GM18505 (cell line): ENCODE measurements around the gene MEF2A.
"Not testable (repeated sequence)": the region's sequence is repeated elsewhere in the genome, so short reads cannot be mapped to it uniquely, and the experiment has no call there.

Experiments
- ATAC-seq: cut with Tn5 transposase; IDR thresholded peaks from one replicate; pipeline ENCODE4 v1.9.1; 2021; ENCODE audit not compliant: unreplicated experiment
- POLR2A ChIP-seq: IDR thresholded peaks from 4 replicates; pipeline ENCODE4 v1.6.1; 2011; ENCODE audit warnings: borderline replicate concordance; ENCODE audit not compliant: insufficient read depth, insufficient read length; ENCODE audit errors: extremely low read depth

Gene MEF2A

DNA sequence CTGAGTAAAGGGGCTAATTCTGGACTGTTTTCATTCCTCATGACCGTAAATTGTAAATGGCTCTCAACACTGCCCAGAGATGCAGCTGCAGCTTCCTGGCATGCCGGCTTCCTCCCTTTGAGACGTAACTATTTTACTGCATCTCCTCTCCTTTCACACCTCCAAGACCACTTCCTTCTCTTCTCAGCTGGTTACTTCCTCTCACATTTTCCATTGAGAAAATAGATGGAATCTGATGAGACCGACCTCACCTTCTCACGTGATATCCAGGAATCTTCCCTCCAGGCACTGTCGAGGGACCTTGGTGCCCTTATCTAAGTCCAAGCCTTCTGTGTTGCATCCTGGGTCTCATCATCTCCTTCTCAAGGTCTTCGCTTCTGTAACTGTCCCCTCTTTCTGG, 154.7 kb downstream of the MEF2A start:
- TF ChIP-seq POLR2A, result no peak
- ATAC-seq, result no peak

- ATAC-seq, result no peak
- TF ChIP-seq POLR2A, result no peak
These were observed 155.5 kb downstream of the MEF2A start for GRCh38 chr15:99721104-99721778.

- TF ChIP-seq POLR2A, result no peak
- ATAC-seq, result no peak
These were observed 156.1 kb downstream of the MEF2A start for GRCh38 chr15:99721896-99722295.

DNA sequence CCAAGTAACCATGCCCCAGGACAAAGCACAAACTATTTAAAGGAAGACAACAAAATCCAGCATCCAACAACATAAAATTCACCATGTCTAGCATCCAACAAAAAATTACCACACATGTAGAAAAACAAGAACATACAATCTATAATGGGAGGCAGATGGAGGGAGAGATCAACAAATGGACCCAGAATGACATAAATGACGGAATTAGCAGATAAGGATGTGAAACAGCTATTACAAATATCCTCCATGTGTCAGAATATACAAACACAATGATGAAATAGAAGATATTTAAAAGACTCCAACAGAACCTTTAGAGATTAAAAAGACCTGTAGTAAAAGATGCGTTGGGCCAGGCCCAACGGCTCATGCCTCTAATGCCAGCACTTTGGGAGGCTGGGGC, 156.6 kb downstream of the MEF2A start:
- ATAC-seq, result no peak
- TF ChIP-seq POLR2A, result no peak

DNA sequence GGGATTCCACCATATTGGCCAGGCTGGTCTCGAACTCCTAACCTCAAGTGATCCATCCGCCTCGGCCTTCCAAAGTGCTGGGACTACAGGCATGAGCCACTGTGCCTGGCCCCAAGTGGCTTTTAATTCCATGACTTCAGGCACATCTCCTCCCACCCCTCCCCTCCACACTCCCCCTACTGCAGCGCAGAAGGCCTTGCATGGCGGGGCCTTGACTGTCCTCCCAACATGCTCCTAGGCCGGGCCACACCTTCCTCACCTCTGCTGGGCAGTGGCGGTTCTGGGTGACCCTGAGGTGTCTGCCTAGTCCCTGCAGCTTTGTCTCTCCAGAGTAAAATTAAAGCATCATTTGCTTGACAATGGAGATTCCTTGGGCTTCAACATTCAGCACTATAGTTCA, 160.5 kb downstream of the MEF2A start:
- TF ChIP-seq POLR2A, result no peak
- ATAC-seq, result no peak

GRCh38 chr15:99727330-99727729, 161.5 kb downstream of the MEF2A start:
- no peak for TF ChIP-seq POLR2A

DNA sequence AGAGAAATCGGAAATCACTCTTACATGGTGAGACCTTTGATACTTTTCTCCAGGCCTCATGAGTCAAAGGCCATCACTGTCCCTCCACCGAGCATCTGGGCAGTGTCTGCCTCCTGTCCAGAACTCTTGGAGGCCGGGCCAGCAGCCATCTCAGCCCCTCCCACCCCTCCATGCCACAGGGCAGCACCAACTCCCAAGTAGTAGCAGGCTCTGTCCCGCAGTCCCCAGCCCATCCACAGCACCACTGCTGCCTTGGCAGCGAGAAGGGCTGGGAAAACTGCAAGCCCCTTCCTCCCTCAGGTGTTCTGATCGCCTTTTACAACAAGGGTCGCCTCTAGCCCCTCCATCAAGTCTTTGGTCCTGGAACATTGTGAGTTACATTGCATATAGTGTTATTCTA, 161.9 kb downstream of the MEF2A start:
- no peak for TF ChIP-seq POLR2A
- no peak for ATAC-seq

More at GRCh38 chr15:99727330-99727729, 161.5 kb downstream of the MEF2A start:
- no peak for ATAC-seq

- TF ChIP-seq POLR2A, result no peak
- ATAC-seq, result no peak
These were observed 163.1 kb downstream of the MEF2A start for GRCh38 chr15:99728916-99729315.

DNA sequence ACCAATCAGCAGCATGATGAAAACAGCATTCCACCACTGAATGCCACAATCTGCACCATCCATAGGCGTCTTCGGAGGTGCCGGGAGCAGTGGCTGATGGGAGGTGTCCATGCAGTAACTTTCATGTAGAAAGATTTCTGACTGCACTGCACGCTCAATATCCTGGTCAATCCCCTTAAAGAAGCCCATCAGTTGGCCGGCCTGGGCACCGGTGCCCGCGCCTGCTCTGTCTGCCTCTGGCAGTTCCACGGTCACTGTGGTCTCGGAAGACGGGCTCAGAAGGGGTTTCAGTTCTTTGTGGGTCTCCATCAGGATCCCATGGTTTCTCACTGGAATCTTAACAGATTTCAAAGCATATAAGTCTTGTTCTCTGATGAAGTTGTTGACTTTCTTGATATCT, 163.5 kb downstream of the MEF2A start:
- ATAC-seq, result no peak
- TF ChIP-seq POLR2A, result no peak

DNA sequence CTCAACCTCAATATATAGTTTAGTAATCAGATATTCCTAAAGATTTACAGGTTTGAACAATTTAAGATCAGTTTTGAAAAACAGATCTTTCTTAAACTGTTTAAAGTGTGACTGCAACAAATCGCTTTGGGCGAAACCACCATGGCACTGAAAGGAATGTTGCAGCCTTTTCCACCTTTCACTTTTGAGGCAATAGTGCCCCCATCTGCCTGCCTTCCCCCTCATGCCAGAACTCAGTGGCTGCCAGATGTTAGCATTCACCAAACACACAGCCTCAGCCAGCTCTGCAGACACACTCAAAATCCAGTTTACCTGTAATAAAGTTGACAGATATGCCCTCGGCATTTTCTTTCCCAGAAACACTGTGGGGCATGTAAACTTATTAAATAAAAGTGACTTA, 164.1 kb downstream of the MEF2A start:
- ATAC-seq, result no peak
- no peak for TF ChIP-seq POLR2A

DNA sequence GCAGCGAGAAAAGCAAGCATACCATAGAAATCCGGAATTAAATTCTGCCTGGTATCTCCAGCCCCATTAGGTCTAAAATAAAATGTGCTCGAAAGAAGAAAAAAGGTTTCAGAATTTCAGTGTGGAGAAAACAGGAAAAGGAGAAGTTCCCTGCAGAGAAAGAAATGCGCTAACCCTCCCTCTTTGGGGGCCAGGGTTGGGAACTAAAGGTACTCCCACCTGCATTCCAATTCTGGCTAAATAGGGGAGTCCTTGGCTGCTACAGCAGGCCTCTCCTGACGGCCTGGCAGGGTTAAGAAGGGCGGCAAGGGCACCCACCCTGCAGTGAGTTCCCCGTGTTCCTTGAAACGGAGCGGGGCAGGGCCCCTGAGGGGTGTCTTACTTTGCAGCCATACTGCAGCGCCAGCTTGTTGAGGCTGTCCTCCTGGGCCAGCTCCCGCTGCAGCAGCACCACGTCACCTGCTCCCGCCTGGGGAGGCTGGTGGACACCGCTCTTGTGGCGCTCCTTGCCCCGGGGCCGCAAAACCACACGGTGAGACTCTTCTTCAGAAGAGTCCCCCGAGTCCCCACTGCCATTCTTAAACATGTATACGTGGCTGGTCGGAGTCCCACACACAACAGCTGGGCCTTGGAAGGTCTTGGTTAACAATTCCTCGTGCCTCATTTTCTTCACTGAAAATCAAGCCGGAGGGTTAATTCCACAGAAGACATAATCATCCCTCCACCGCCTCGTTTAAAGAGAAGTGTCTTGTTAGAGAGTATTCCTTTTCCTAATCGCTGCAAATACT, 165.7 kb downstream of the MEF2A start:
- no peak for ATAC-seq

DNA sequence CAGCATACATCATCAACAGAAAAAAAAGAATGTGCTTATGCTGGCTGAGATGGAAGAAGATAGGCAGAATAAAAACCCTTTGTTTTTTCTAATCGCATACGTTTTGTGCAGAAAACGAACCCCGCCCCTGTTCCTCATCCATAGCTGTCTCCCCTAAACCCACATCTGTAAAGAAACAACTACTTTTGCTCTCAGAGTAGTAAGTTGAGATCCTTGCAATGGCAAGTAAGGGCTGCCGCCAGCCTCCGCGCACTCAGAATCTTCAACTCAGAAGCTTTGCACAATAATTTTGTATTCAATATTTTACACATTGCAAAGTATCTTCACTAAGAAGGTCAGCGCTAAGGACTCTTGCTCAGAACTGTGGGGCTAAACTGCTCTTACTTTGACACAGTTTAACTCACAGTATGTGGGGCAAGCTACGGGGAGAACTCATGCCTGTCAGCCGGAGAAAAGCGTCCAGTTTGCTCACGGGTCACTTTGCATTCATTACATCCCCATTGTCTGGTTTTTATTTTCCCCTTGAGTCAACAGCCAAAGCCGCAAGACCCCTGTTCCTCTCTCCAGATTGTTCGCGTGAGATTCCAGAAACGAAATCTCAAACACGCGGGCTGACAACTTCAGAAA, 166.5 kb downstream of the MEF2A start:
- ATAC-seq, result no peak
- TF ChIP-seq POLR2A, result no peak

More for the DNA sequence above, 165.7 kb downstream of the MEF2A start:
- TF ChIP-seq POLR2A, result no peak

GRCh38 chr15:99732751-99733267, 167.0 kb downstream of the MEF2A start:
- no peak for TF ChIP-seq POLR2A
- ATAC-seq, result peak; percentile 8

DNA sequence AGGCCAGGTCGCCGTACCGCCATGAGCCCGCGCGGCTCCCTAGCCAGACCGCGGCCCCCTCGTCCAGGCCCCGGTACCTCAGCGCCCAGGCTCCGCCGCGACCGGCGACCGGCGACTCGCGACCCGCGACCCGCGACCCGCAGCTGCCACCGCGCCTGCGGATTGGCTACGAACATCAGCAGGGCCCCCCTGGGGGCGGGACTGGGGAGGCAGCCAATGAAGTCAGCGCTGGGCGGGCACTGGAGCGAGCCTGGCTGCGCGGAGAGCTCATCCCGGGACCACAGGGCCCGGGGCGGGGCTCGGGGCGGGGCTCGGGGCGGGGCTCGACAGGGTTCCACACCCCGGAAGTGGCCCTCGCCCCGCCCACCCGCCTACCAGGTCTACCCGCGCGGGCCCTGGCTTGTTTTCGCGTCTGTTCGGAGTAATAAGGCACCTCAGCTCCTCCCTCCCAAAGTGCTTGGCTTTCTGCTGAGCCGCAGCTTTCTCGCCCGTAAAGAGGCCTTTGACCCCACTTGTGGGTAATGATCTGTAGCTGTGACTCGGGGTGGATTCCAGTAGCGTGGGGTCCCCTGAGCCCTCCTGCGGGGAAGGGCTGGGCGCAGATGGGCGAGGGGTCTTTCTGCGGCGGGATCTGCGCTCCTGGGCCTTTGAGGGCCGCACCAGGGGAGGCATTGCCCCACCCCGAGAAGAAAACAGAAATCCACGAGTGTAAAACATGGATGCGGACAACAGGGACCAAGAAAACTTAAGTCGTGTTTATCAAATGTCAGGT, 167.7 kb downstream of the MEF2A start, which contains the start of gene LYSMD4:
LYSMD4 (minus strand) TSS at position 170 of the 772 bp plus-strand sequence. CDS start 1,438 bp downstream, outside the sequence.
- peak; percentile 61 for TF ChIP-seq POLR2A
- peak; percentile 99 for ATAC-seq

DNA sequence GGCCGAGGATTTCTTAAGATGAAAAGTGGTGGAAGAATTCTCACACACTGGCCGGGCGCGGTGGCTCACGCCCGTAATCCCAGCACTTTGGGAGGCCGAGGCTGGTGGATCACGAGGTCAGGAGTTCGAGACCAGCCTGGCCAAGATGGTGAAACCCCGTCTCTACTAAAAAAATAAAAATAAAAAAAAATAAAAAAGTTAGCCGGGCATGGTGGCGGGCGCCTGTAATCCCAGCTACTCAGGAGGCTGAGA, 168.2 kb downstream of the MEF2A start:
- not testable (repeated sequence) for ATAC-seq
